Nephron (organoid): ENCODE results near the gene LAMA2.

Source experiments
- H3K27ac Mint-ChIP-seq, 3 experiments: 2 replicates each; pipeline ENCODE4 v1.8.0; 2020; ENCODE audit warnings: mixed read lengths in 3 of 3, mild to moderate bottlenecking in 2 of 3, moderate library complexity in 1 of 3
- H3K27me3 Mint-ChIP-seq: 2 replicates; pipeline ENCODE4 v1.8.0; 2021; ENCODE audit warnings: low read depth, mild to moderate bottlenecking, moderate library complexity, mixed read lengths
- H3K36me3 Mint-ChIP-seq: 2 replicates; pipeline ENCODE4 v1.8.0; 2020; ENCODE audit warnings: low read depth, mixed read lengths
- H3K4me1 Mint-ChIP-seq: 2 replicates; pipeline ENCODE4 v1.8.0; 2020; ENCODE audit warnings: mixed read lengths
- H3K4me3 Mint-ChIP-seq, 3 experiments: 2 replicates each; pipeline ENCODE4 v1.8.0; 2020; ENCODE audit warnings: mild to moderate bottlenecking in 3 of 3, mixed read lengths in 3 of 3, moderate library complexity in 2 of 3
- H3K9me3 Mint-ChIP-seq: 2 replicates; pipeline ENCODE4 v1.8.0; 2020; ENCODE audit warnings: mixed read lengths
- CTCF ChIP-seq, 3 experiments: fragments of 200-600 bp; sonication (generic); IDR thresholded peaks; one replicate each; pipeline ENCODE4 v1.5.0; 2021; ENCODE audit warnings: antibody characterized with exemption in 3 of 3; ENCODE audit not compliant: unreplicated experiment in 3 of 3

The LAMA2 gene

GRCh38 chr6:129257196-129257595, 374.3 kb downstream of the LAMA2 start:
- H3K9me3 Mint-ChIP-seq: no peaks in the 10 kb centered on the region

GRCh38 chr6:129262661-129263060, 379.7 kb downstream of the LAMA2 start:
- Mint-ChIP-seq H3K36me3 (no peaks in the 10 kb centered on the region), H3K4me3 (no peak overlapping the region), H3K27ac (no peak overlapping the region), H3K27me3 (no peaks in the 10 kb centered on the region), H3K4me1 (no peaks in the 10 kb centered on the region), H3K9me3 (no peaks in the 10 kb centered on the region)
- no peak for TF ChIP-seq CTCF (IDR thresholded peaks at IDR 0.05; ENCODE audit: unreplicated experiment in 3 of 3)

More at GRCh38 chr6:129257196-129257595, 374.3 kb downstream of the LAMA2 start:
- Mint-ChIP-seq H3K27ac (no peak overlapping the region), H3K4me3 (no peak overlapping the region), H3K4me1 (peaks cover 5% of the 10 kb centered on the region), H3K27me3 (peaks cover 2% of the 10 kb centered on the region), H3K36me3 (no peaks in the 10 kb centered on the region)
- no peak for TF ChIP-seq CTCF (IDR thresholded peaks at IDR 0.05; ENCODE audit: unreplicated experiment in 3 of 3)

- H3K27me3 Mint-ChIP-seq: no peaks in the 10 kb centered on the region
- TF ChIP-seq CTCF (IDR thresholded peaks at IDR 0.05; ENCODE audit: unreplicated experiment in 3 of 3): no peak
- no peaks in the 10 kb centered on the region for H3K9me3 Mint-ChIP-seq
- H3K4me3 Mint-ChIP-seq: no peak overlapping the region
- no peaks in the 10 kb centered on the region for H3K36me3 Mint-ChIP-seq
- H3K27ac Mint-ChIP-seq: no peak overlapping the region
- H3K4me1 Mint-ChIP-seq: no peaks in the 10 kb centered on the region
Measured at GRCh38 chr6:129263176-129263575, 380.2 kb downstream of the LAMA2 start.

- no peaks in the 10 kb centered on the region for H3K36me3 Mint-ChIP-seq
- no peaks in the 10 kb centered on the region for H3K9me3 Mint-ChIP-seq
- no peak overlapping the region for H3K4me3 Mint-ChIP-seq
- no peak for TF ChIP-seq CTCF (IDR thresholded peaks at IDR 0.05; ENCODE audit: unreplicated experiment in 3 of 3)
- H3K27me3 Mint-ChIP-seq: no peaks in the 10 kb centered on the region
- no peaks in the 10 kb centered on the region for H3K4me1 Mint-ChIP-seq
- H3K27ac Mint-ChIP-seq: no peak overlapping the region
Measured at GRCh38 chr6:129264480-129265045, 381.6 kb downstream of the LAMA2 start.

- Mint-ChIP-seq H3K4me3 (no peak overlapping the region), H3K27ac (no peak overlapping the region), H3K9me3 (no peaks in the 10 kb centered on the region), H3K36me3 (no peaks in the 10 kb centered on the region), H3K27me3 (no peaks in the 10 kb centered on the region), H3K4me1 (no peaks in the 10 kb centered on the region)
- no peak for TF ChIP-seq CTCF (IDR thresholded peaks at IDR 0.05; ENCODE audit: unreplicated experiment in 3 of 3)
Measured at GRCh38 chr6:129267028-129267427, 384.1 kb downstream of the LAMA2 start.

GRCh38 chr6:129269076-129269475, 386.1 kb downstream of the LAMA2 start:
- Mint-ChIP-seq H3K27ac (no peak overlapping the region), H3K27me3 (no peaks in the 10 kb centered on the region), H3K4me1 (no peaks in the 10 kb centered on the region), H3K36me3 (no peaks in the 10 kb centered on the region), H3K9me3 (no peaks in the 10 kb centered on the region), H3K4me3 (no peak overlapping the region)
- no peak for TF ChIP-seq CTCF (IDR thresholded peaks at IDR 0.05; ENCODE audit: unreplicated experiment in 3 of 3)
